Measurements from ENCODE around the gene SLC16A5. TPM values are rescaled to one million over a fixed set of nuclear protein-coding genes. Genes with fewer than 3 reads are reported as not detected.

The SLC16A5 gene
- total RNA-seq, 1 donor from 2014 or later: 5.5 TPM

DNA sequence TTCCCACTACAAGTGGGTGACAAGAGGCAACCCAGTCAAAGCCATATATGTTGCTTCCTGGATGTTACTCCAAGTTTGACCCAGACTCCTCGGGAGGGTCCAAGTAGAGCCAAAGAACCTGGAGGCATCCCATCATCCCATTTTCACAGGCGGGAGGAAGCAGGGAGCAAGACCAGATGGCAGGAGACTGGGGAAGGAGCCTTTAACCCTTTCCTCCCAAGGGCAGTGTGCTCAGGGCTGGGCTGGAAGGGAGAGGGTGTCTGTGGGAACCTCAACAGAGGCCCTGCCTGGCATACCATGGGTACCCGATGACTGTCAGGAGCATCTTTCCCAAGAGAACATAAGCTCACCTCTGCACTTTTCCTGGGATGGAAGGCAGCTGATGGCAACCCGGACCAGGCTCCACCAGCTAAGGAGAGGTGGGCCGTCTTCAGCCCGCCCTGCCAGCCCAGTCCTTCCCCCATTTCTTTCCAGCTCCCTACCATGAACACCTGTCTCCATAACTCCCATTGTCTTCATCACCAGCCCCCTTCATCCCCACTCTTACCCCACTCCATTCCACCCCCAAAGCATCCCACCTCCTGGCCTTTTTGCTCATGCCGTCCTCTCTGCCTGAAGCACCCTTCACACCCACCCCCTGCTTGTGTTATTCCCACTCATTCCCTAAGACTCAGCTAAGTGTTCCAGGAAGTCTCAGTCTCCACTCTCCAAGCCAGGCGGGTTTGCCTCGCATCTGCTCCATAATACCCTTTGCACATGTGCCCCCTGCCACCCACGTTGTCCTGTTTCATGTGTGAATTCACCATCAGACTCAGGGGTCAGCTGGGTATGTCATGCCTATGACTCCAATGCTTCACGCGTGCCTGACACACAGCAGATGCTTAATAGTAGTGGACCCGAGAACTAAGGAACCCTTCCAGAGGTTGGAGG lies 5.9 kb upstream of the SLC16A5 start:
- Mint-ChIP-seq H3K27ac (no peak overlapping the region), H3K4me3 (no peak overlapping the region), H3K9me3 (no peaks in the 10 kb centered on the region), H3K36me3 (ENCODE audit: low read depth) (no peaks in the 10 kb centered on the region), H3K27me3 (ENCODE audit: insufficient read depth) (no peaks in the 10 kb centered on the region), H3K4me1 (ENCODE audit: low read depth) (peaks cover 24% of the 10 kb centered on the region)
- intact Hi-C loops (cut with micrococcal nuclease): no loop called here
- no peak for DNase-seq (ENCODE audit: low spot score)

DNA sequence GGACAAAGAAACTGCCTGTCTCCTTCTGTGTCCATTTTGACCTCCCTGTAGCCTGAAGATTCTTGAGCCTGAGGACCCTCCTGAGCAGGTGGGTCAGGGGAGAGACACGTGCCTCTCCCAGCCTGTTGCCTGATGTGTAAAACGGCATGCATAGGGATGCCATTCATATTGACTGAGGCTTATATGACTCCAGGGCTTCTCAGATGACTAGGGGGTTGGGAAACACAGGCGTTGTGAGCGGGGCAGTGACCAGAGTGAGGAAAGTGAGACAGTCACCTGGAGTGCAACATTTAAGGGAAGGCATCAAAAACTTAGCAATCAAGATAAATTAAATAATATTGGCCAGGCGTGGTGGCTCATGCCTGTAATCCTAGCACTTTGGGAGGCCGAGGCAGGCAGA lies 5.1 kb upstream of the SLC16A5 start:
- no peak overlapping the region for H3K27ac Mint-ChIP-seq
- no peaks in the 10 kb centered on the region for H3K9me3 Mint-ChIP-seq
- no peak for DNase-seq (ENCODE audit: low spot score)
- no peak overlapping the region for H3K4me3 Mint-ChIP-seq
- intact Hi-C loops (cut with micrococcal nuclease): no loop called here
- H3K4me1 Mint-ChIP-seq (ENCODE audit: low read depth): peaks cover 21% of the 10 kb centered on the region
- no peaks in the 10 kb centered on the region for H3K36me3 Mint-ChIP-seq (ENCODE audit: low read depth)
- no peaks in the 10 kb centered on the region for H3K27me3 Mint-ChIP-seq (ENCODE audit: insufficient read depth)

GRCh38 chr17:75084039-75084660 lies 3.6 kb upstream of the SLC16A5 start:
- Mint-ChIP-seq H3K4me1 (ENCODE audit: low read depth) (peaks cover 19% of the 10 kb centered on the region), H3K9me3 (no peaks in the 10 kb centered on the region), H3K27ac (no peak overlapping the region), H3K27me3 (ENCODE audit: insufficient read depth) (no peaks in the 10 kb centered on the region), H3K4me3 (no peak overlapping the region), H3K36me3 (ENCODE audit: low read depth) (no peaks in the 10 kb centered on the region)
- DNase-seq (ENCODE audit: low spot score): no peak
- intact Hi-C loops (cut with micrococcal nuclease): no loop called here

DNA sequence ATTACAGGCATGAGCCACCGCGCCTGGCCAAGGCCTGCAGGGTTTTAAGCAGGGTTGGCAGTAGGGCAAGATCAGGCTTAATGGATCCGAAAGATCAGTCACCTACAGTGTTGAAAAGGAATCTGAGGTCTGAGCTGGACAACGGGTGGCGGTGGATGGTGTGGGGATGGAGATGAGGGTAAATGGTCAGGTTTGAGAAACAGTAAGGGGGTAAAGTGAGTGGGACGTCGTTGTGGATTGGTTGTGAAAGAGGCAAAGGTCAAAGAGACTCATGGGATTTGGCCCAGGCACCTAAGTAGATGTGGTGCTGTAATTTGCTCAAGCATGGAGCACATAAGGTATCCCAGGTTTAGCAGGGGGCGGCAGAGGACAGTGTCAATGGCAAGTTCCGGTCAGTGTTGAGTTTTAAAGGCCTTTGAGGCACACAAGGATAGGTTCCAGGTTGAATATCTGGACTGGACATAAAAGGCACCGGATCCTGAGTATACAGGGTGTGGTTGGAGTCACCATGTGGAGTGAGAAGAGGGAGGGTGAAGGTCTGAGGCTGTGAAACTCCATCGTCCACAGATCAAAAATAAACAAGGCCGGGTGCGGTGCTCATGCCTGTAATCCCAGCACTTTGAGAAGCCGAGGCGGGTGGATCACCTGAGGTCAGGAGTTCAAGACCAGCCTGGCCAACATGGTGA lies 1.1 kb upstream of the SLC16A5 start:
- Mint-ChIP-seq H3K27ac (peak overlapping the region; percentile 59), H3K4me3 (peak overlapping the region; percentile 69), H3K9me3 (no peaks in the 10 kb centered on the region), H3K27me3 (ENCODE audit: insufficient read depth) (no peaks in the 10 kb centered on the region), H3K4me1 (ENCODE audit: low read depth) (peaks cover 25% of the 10 kb centered on the region), H3K36me3 (ENCODE audit: low read depth) (no peaks in the 10 kb centered on the region)
- DNase-seq (ENCODE audit: low spot score): no peak
- intact Hi-C loops (cut with micrococcal nuclease): loop anchor here (1.0 to 5.0 kb wide), 3 partner anchors 23 to 104 kb away; partner anchors contain the start of genes ARMC7, ATP5PD and KCTD2

GRCh38 chr17:75087182-75087557 lies 584 bp upstream of the SLC16A5 start:
- no peak for DNase-seq (ENCODE audit: low spot score)
- H3K27ac Mint-ChIP-seq: peak overlapping the region; percentile 57
- H3K4me3 Mint-ChIP-seq: peak overlapping the region; percentile 69
- no peaks in the 10 kb centered on the region for H3K9me3 Mint-ChIP-seq
- peaks cover 27% of the 10 kb centered on the region for H3K4me1 Mint-ChIP-seq (ENCODE audit: low read depth)
- H3K36me3 Mint-ChIP-seq (ENCODE audit: low read depth): no peaks in the 10 kb centered on the region
- intact Hi-C loops (cut with micrococcal nuclease): loop anchor here (1.0 to 5.0 kb wide), 3 partner anchors 22 to 105 kb away; partner anchors contain the start of genes ARMC7, ATP5PD and KCTD2
- H3K27me3 Mint-ChIP-seq (ENCODE audit: insufficient read depth): no peaks in the 10 kb centered on the region

DNA sequence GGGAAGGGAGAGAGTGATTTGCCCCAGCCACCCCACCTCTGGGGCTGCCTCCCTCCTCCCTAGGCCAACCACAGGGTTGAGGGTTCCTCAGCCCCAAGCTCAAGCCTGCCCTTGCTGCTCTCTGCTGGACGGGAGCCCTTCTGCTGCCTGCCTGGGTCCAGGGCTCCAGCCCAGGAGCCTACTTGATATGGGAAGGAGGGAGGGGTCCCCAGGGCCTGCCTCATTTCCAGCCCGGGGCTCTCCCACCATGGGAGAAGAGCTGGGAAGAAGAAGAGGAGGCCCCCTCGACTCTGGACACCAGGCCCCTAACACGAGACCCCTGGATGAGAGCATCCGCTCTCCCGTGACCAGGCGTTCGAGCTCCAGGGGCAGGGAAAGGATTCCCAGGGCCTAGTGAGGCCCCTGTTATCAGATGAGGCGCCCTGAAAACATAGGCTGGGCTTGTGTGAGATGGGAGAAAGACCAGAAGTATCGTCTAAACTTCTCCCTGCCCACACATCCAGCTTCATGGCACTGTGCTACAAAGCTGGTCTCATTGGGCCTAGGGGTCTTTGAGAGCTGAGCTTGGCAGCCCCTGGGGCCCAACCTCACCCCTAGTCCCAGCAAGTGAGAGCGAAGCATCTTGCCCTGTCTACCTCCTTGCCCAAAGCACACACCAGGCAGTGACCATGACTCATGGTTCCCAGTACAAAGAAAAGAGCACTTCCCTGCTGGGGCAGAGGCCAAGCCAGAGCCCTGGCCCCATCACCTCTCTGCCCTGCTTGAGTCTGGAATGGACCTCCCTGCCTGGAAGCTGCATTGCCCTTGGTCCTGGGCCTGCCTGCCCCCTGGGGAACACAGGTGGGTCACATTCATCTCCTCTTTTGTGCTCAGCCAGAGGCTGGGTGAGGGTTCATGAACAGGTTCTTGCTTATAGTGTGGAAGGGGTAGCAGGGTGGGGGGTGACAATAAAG lies 987 bp downstream of the SLC16A5 start:
- DNase-seq (ENCODE audit: low spot score): no peak
- Mint-ChIP-seq H3K9me3 (no peaks in the 10 kb centered on the region), H3K4me1 (ENCODE audit: low read depth) (peaks cover 33% of the 10 kb centered on the region), H3K36me3 (ENCODE audit: low read depth) (no peaks in the 10 kb centered on the region), H3K4me3 (peak overlapping the region; percentile 80), H3K27ac (peak overlapping the region; percentile 42), H3K27me3 (ENCODE audit: insufficient read depth) (no peaks in the 10 kb centered on the region)
- intact Hi-C loops (cut with micrococcal nuclease): loop anchor here (5.0 kb wide), 2 partner anchors 41 to 106 kb away; partner anchors contain the start of genes ATP5PD and KCTD2

DNA sequence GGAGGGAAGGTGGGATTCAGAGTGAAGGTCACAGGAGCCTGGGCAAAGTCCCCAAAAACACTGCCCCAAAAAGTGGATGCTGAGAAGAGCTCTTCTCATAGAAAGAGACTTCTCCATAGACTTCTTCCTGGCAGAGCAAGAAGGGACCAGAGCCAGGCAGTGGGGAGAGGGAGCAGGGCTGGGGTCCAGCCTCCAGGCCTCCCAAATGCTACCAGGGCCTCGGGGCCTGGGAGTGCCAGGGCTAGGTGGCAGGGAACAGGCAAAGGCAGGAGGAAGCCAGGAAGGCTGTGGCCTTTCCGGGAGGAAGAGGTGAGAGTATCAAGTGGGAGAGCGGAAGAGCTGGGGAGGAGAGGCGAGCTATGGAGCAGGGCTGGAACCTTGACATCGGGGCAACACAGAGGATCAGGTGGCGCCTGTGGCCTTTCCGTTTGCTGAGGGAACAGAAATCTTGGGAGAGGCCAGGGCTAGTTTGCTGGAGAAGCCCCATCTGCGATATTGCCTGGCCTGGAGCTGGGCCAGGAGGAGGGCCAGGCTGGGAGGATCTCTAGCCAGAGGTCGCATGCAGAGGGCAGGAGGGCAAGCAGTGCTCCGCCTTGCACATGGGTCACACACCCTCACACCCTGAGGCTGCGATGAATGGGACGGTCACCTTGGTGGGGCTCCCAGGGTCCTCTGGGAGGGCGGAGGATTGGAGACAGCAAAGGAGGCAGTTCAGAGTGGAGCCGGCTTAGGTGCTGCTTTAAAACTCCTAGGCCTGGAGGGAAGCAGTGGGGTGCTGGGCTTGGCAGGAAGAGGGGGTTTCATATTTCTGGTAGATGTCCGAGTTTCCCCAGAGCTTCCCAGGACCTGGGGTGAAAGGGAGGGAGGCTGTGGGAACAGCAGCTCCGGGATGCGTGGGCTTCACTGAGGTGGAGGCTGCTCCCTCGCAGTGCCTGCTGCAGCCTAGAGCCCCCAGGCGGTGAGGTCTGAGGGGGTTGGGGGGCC lies 3.4 kb downstream of the SLC16A5 start:
- Mint-ChIP-seq H3K27ac (no peak overlapping the region), H3K4me1 (ENCODE audit: low read depth) (peaks cover 26% of the 10 kb centered on the region), H3K36me3 (ENCODE audit: low read depth) (no peaks in the 10 kb centered on the region), H3K27me3 (ENCODE audit: insufficient read depth) (no peaks in the 10 kb centered on the region), H3K4me3 (no peak overlapping the region), H3K9me3 (no peaks in the 10 kb centered on the region)
- intact Hi-C loops (cut with micrococcal nuclease): no loop called here
- no peak for DNase-seq (ENCODE audit: low spot score)

GRCh38 chr17:75091855-75092327 lies 4.1 kb downstream of the SLC16A5 start:
- DNase-seq (ENCODE audit: low spot score): no peak
- Mint-ChIP-seq H3K27ac (no peak overlapping the region), H3K4me3 (no peak overlapping the region), H3K36me3 (ENCODE audit: low read depth) (no peaks in the 10 kb centered on the region), H3K9me3 (no peaks in the 10 kb centered on the region), H3K4me1 (ENCODE audit: low read depth) (peaks cover 20% of the 10 kb centered on the region), H3K27me3 (ENCODE audit: insufficient read depth) (no peaks in the 10 kb centered on the region)
- intact Hi-C loops (cut with micrococcal nuclease): no loop called here

DNA sequence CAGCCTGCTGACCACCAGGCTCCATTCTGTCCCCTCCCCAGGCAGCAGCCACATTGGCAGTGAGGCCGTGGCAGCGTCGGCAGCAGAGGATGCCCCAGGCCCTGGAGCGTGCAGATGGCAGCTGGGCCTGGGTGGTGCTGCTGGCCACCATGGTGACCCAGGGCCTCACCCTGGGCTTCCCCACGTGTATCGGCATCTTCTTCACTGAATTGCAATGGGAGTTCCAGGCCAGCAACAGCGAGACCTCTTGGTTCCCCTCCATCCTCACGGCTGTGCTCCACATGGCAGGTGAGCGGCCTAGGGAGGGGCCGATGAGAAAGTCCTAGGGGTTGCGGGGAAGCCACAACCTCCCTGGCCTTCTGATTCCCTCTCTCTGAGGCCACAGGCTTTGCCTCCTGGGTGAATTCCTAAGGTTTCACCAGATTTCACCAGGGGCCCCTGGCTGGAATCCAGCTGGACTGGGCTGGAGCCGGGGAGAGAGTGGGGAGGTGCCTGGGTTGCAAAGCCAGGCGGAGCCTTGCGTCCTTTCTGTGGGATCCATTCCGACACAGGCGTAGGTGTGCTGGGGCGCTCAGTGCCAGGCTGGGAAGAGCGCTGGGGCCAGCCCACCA lies 5.9 kb downstream of the SLC16A5 start:
- intact Hi-C loops (cut with micrococcal nuclease): no loop called here
- no peak for DNase-seq (ENCODE audit: low spot score)
- Mint-ChIP-seq H3K36me3 (ENCODE audit: low read depth) (peaks cover 3% of the 10 kb centered on the region), H3K27ac (no peak overlapping the region), H3K9me3 (no peaks in the 10 kb centered on the region), H3K4me3 (no peak overlapping the region), H3K4me1 (ENCODE audit: low read depth) (peaks cover 19% of the 10 kb centered on the region), H3K27me3 (ENCODE audit: insufficient read depth) (peaks cover 2% of the 10 kb centered on the region)

DNA sequence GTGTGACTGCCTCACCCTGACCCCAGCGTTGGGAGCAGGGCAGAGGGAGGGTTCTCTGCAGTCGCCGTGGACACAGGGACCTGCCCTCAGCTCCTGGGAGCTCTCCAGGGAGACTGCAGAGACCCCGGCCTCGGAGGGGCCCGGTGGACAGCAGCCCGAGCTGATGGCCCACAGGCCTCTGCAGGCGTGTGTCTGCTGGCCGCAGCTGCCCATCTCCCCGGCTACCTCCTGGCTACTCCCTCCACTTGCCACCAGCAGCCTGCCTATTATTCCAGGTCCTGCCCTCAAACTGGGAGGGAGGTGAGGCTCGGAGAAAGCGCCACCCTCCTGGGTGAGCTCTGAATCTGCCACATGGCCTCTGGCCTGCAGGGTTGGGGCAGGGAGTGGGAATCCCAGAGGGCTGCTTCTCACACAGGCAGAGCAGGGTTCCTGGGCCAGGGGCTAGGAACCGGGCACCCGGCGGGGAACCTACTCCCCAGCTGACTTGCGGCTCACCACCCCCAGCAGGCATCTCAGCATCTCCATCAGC lies 7.2 kb downstream of the SLC16A5 start:
- DNase-seq (ENCODE audit: low spot score): no peak
- Mint-ChIP-seq H3K27me3 (ENCODE audit: insufficient read depth) (peaks cover 2% of the 10 kb centered on the region), H3K27ac (no peak overlapping the region), H3K4me1 (ENCODE audit: low read depth) (peaks cover 9% of the 10 kb centered on the region), H3K9me3 (no peaks in the 10 kb centered on the region), H3K36me3 (ENCODE audit: low read depth) (peaks cover 3% of the 10 kb centered on the region), H3K4me3 (no peak overlapping the region)
- intact Hi-C loops (cut with micrococcal nuclease): no loop called here

All from activated T-helper 1 cell treated with anti-CD3 and anti-CD28 coated beads, Interleukin-12 subunit alpha, Interleukin-12 subunit beta, Interleukin-2, Interleukin-4 antibody, amounts not matched to agents 30 ng/mL and 10 ng/mL and 1 ng/mL, durations not matched to agents 14 hours and 24 hours and 36 hours (primary cell).